Head of caudate nucleus (tissue), 42 donors: Measurements from ENCODE around the gene S100A13.
A peak's percentile ranks its signal among the peaks of the same experiment; 100 is the strongest.
"Not testable (repeated sequence)": the region's sequence is repeated elsewhere in the genome, so short reads cannot be mapped to it uniquely, and the experiment has no call there.

Source experiments
- DNase-seq, 42 donors: peaks; one replicate each; pipeline versions ENCODE4 v3.0.0 to v3.0.0-alpha.2; 2020 to 2021; ENCODE audit warnings: mixed read lengths in 7 of 42
- intact Hi-C: fragments of 100-400 bp; cut with DNase I; formaldehyde crosslinking; loops from one replicate; pipeline ENCODE4 v1.15.0; 2022

The S100A13 gene

GRCh38 chr1:153612111-153612754 lies 15.1 kb downstream of the S100A13 start:
- DNase-seq, result peak in 1 of 42 donors; percentile 23

GRCh38 chr1:153611356-153611755 lies 15.9 kb downstream of the S100A13 start:
- DNase-seq, result no peak
- intact Hi-C loops, result no loop called here

More at GRCh38 chr1:153612111-153612754, 15.1 kb downstream of the S100A13 start:
- intact Hi-C loops, result no loop called here

- intact Hi-C loops, result no loop called here
- no peak for DNase-seq
These were observed 16.4 kb downstream of the S100A13 start for GRCh38 chr1:153610811-153611301.

GRCh38 chr1:153610334-153610733 lies 17.0 kb downstream of the S100A13 start:
- DNase-seq, result no peak
- intact Hi-C loops, result no loop called here

GRCh38 chr1:153609585-153609907 lies 17.8 kb downstream of the S100A13 start:
- intact Hi-C loops, result no loop called here
- DNase-seq, result no peak

GRCh38 chr1:153608742-153609584 lies 18.3 kb downstream of the S100A13 start:
- intact Hi-C loops, result no loop called here
- peak; percentile 34 to 92 (median 75) for DNase-seq

- no peak for DNase-seq
- intact Hi-C loops, result no loop called here
These were observed 19.1 kb downstream of the S100A13 start for GRCh38 chr1:153608089-153608682.

- intact Hi-C loops, result no loop called here
These were observed 19.9 kb downstream of the S100A13 start for GRCh38 chr1:153607381-153607780.

GRCh38 chr1:153606194-153606593 lies 21.1 kb downstream of the S100A13 start:
- DNase-seq, result no peak
- intact Hi-C loops, result no loop called here

More at GRCh38 chr1:153607381-153607780, 19.9 kb downstream of the S100A13 start:
- no peak for DNase-seq

GRCh38 chr1:153602749-153603148 lies 24.6 kb downstream of the S100A13 start:
- intact Hi-C loops, result no loop called here
- DNase-seq, result no peak

- intact Hi-C loops, result no loop called here
- no peak for DNase-seq
These were observed 27.5 kb downstream of the S100A13 start for GRCh38 chr1:153599847-153600246.

GRCh38 chr1:153598309-153599172 lies 28.8 kb downstream of the S100A13 start:
- intact Hi-C loops, result no loop called here
- peak in 2 of 42 donors; percentile 19 to 35 for DNase-seq

GRCh38 chr1:153597206-153597605 lies 30.1 kb downstream of the S100A13 start:
- DNase-seq, result no peak
- intact Hi-C loops, result no loop called here

- no peak for DNase-seq
- intact Hi-C loops, result no loop called here
These were observed 34.6 kb downstream of the S100A13 start for GRCh38 chr1:153592748-153593147.

- intact Hi-C loops, result no loop called here
- DNase-seq, result no peak
These were observed 38.8 kb downstream of the S100A13 start for GRCh38 chr1:153588482-153588881.

- DNase-seq, intact Hi-C loops: not testable (repeated sequence)
These were observed 39.3 kb downstream of the S100A13 start for GRCh38 chr1:153588033-153588432.

GRCh38 chr1:153587314-153587713 lies 40.0 kb downstream of the S100A13 start:
- intact Hi-C loops, result no loop called here
- DNase-seq, result no peak

GRCh38 chr1:153586347-153586746 lies 41.0 kb downstream of the S100A13 start:
- no peak for DNase-seq
- intact Hi-C loops, result no loop called here

GRCh38 chr1:153585006-153585405 lies 42.3 kb downstream of the S100A13 start:
- DNase-seq, result peak in 1 of 42 donors; percentile 56
- intact Hi-C loops, result no loop called here
